Neural progenitor cell (in vitro differentiated cells): ENCODE measurements around the gene HUWE1. TPM values are rescaled to one million over a fixed set of nuclear protein-coding genes. Genes with fewer than 3 reads are reported as not detected.

Experiments
- DNase-seq: peaks from one replicate; pipeline ENCODE4 v3.0.0-alpha.2; 2016; ENCODE audit warnings: low spot score
- H2AFZ ChIP-seq: fragments of 200-600 bp; sonication (generic); replicated peaks from 2 replicates; pipeline ENCODE4 v1.6.1; 2016; ENCODE audit warnings: antibody characterized with exemption
- H3F3A ChIP-seq: fragments of 200-600 bp; sonication (generic); 2 replicates; pipeline ENCODE4 v1.6.1; 2016; ENCODE audit warnings: antibody characterized with exemption, low read depth
- H3K27ac ChIP-seq: fragments of 200-600 bp; sonication (generic); 2 replicates; pipeline ENCODE4 v1.5.1; 2016; ENCODE audit warnings: mild to moderate bottlenecking
- H3K27me3 ChIP-seq: fragments of 200-600 bp; sonication (generic); 2 replicates; pipeline ENCODE4 v1.6.1; 2016; ENCODE audit warnings: mild to moderate bottlenecking, moderate library complexity
- H3K36me3 ChIP-seq: fragments of 200-600 bp; sonication (generic); 2 replicates; pipeline ENCODE4 v1.5.1; 2016
- H3K4me1 ChIP-seq: fragments of 200-600 bp; sonication (generic); 2 replicates; pipeline ENCODE4 v1.6.1; 2016; ENCODE audit warnings: mixed run types
- H3K4me2 ChIP-seq: fragments of 200-600 bp; sonication (generic); 2 replicates; pipeline ENCODE4 v1.6.1; 2016
- H3K4me3 ChIP-seq: fragments of 200-600 bp; sonication (generic); 2 replicates; pipeline ENCODE4 v1.5.1; 2016
- H3K79me2 ChIP-seq: fragments of 200-600 bp; sonication (generic); 2 replicates; pipeline ENCODE4 v1.6.1; 2016; ENCODE audit warnings: low read depth
- H3K9ac ChIP-seq: fragments of 200-600 bp; sonication (generic); 2 replicates; pipeline ENCODE4 v1.6.1; 2016
- H3K9me3 ChIP-seq: fragments of 200-600 bp; sonication (generic); 2 replicates; pipeline ENCODE4 v1.5.1; 2016; ENCODE audit warnings: low read depth
- H4K20me1 ChIP-seq: fragments of 200-600 bp; sonication (generic); 2 replicates; pipeline ENCODE4 v1.6.1; 2016; ENCODE audit warnings: low read depth
- H3K27ac Mint-ChIP-seq: 3 replicates; pipeline ENCODE4 v1.8.0; 2021; ENCODE audit warnings: mixed read lengths
- H3K27me3 Mint-ChIP-seq: 2 replicates; pipeline ENCODE4 v1.8.0; 2022; ENCODE audit warnings: low read depth, mild to moderate bottlenecking, inconsistent platforms, moderate library complexity, mixed read lengths; ENCODE audit not compliant: insufficient read depth
- H3K36me3 Mint-ChIP-seq: 3 replicates; pipeline ENCODE4 v1.8.0; 2021; ENCODE audit warnings: mixed read lengths
- H3K4me1 Mint-ChIP-seq: 3 replicates; pipeline ENCODE4 v1.8.0; 2021; ENCODE audit warnings: mixed read lengths
- H3K4me3 Mint-ChIP-seq: 3 replicates; pipeline ENCODE4 v1.8.0; 2021; ENCODE audit warnings: mild to moderate bottlenecking, moderate library complexity, mixed read lengths
- H3K9me3 Mint-ChIP-seq: 3 replicates; pipeline ENCODE4 v1.8.0; 2020; ENCODE audit warnings: mixed read lengths
- CTCF ChIP-seq: fragments of 200-600 bp; sonication (generic); IDR thresholded peaks from 2 replicates; pipeline ENCODE4 v1.5.1; 2017; ENCODE audit warnings: antibody characterized with exemption, mild to moderate bottlenecking
- EZH2 ChIP-seq: fragments of 200-600 bp; sonication (generic); IDR thresholded peaks from 2 replicates; pipeline ENCODE4 v1.6.1; 2017; ENCODE audit warnings: antibody characterized with exemption, mild to moderate bottlenecking, moderate library complexity
- EZH2phosphoT487 ChIP-seq: fragments of 200-600 bp; sonication (generic); IDR thresholded peaks from 2 replicates; pipeline ENCODE4 v1.6.1; 2017; ENCODE audit warnings: antibody characterized with exemption
- total RNA-seq: library from RNA; depleted of rRNA; stranded (reverse); fragments of >200 nt; gene quantifications from 2 replicates; pipeline ENCODE4 v1.2.3, GENCODE V29; 2015; ENCODE audit warnings: low replicate concordance

The HUWE1 gene
- total RNA-seq, 1 donor from 2014 or later, result 149 TPM

DNA sequence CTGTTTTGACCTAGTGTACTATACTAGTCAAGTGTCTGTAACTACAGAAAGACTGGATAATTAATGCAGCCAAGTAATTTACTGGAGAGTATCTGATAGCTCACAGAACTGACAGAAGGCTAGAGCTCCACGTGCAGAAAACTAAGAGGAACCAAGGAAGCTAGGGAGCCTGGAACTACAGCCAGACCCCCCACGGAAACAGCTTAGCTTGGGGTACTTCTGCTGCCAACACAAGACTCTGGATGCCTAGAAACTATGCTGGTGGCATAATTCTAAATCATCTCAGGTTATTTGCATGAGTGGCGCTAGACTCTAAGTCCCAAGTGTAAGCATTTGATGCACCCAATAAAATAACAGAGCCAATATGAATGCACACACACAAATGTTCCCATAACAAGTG lies 26.5 kb downstream of the HUWE1 start:
- no peaks in the 10 kb centered on the region for H3K9me3 Mint-ChIP-seq
- Histone ChIP-seq H3K4me2 (no peak overlapping the region), H3K79me2 (peaks cover 97% of the 10 kb centered on the region), H3K36me3 (no peaks in the 10 kb centered on the region), H3K9ac (no peak overlapping the region), H3K4me1 (no peaks in the 10 kb centered on the region), H3K27me3 (no peaks in the 10 kb centered on the region), H3F3A (no peaks in the 10 kb centered on the region), H3K9me3 (no peaks in the 10 kb centered on the region), H2AFZ (no peak overlapping the region), H3K4me3 (no peak overlapping the region), H3K27ac (no peak overlapping the region), H4K20me1 (peaks cover 11% of the 10 kb centered on the region)
- H3K4me3 Mint-ChIP-seq, result no peak overlapping the region
- no peak for DNase-seq
- no peaks in the 10 kb centered on the region for H3K4me1 Mint-ChIP-seq
- no peak for TF ChIP-seq EZH2phosphoT487
- TF ChIP-seq EZH2, result no peak
- no peak for TF ChIP-seq CTCF
- H3K27ac Mint-ChIP-seq, result no peak overlapping the region
- peaks cover 18% of the 10 kb centered on the region for H3K36me3 Mint-ChIP-seq
- H3K27me3 Mint-ChIP-seq, result no peaks in the 10 kb centered on the region

DNA sequence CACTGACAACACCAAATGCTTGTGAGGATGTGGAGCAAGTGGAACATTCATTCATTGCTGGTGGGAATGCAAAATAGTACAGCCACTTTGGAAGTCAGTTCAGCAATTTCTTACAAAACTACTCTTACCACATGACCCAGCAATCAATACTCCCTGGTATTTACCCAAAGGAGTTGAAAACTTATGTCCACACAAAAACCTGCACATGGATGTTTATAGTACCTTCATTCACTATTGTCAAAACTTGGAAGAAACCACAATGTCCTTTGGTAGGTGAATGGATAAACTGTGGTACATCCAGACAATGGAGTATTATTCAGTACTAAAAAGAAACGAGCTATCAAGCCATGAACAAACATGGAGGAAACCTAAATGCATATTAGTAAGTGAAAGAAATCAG lies 27.5 kb downstream of the HUWE1 start:
- no peaks in the 10 kb centered on the region for H3K9me3 Mint-ChIP-seq

DNA sequence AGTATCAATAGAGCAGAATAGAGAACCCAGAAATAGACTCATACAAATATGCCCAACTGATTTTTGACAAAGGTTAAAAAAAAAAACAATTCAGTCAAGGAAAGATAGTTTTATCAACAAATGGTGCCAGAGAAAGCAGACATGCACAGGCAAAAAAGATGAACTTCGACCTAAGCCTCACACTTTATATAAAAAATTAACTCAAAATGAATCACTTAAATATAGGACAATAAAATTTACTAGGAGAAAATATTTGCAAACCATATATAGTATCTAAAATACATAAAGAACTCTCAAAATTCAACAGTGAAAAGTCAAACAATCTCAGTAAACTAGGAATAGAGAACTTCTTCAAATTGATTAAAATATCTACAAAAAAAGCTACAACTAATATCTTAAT lies 29.7 kb downstream of the HUWE1 start:
- Histone ChIP-seq H3K79me2 (peaks cover 97% of the 10 kb centered on the region), H3K4me1 (no peaks in the 10 kb centered on the region), H3K9me3 (no peaks in the 10 kb centered on the region), H4K20me1 (peaks cover 25% of the 10 kb centered on the region), H3K4me3 (no peak overlapping the region), H2AFZ (no peak overlapping the region), H3K36me3 (no peaks in the 10 kb centered on the region), H3K27ac (no peak overlapping the region), H3K4me2 (no peak overlapping the region), H3K9ac (no peak overlapping the region), H3K27me3 (no peaks in the 10 kb centered on the region), H3F3A (no peaks in the 10 kb centered on the region)
- no peak overlapping the region for H3K27ac Mint-ChIP-seq
- H3K27me3 Mint-ChIP-seq, result no peaks in the 10 kb centered on the region
- no peak overlapping the region for H3K4me3 Mint-ChIP-seq
- peaks cover 9% of the 10 kb centered on the region for H3K36me3 Mint-ChIP-seq
- H3K4me1 Mint-ChIP-seq, result no peaks in the 10 kb centered on the region
- no peak for TF ChIP-seq CTCF
- TF ChIP-seq EZH2, result no peak
- TF ChIP-seq EZH2phosphoT487, result no peak
- no peak for DNase-seq
- no peaks in the 10 kb centered on the region for H3K9me3 Mint-ChIP-seq

More for the DNA sequence above, 27.5 kb downstream of the HUWE1 start:
- Mint-ChIP-seq H3K36me3 (peaks cover 15% of the 10 kb centered on the region), H3K27me3 (no peaks in the 10 kb centered on the region), H3K4me3 (no peak overlapping the region), H3K27ac (no peak overlapping the region), H3K4me1 (no peaks in the 10 kb centered on the region)
- H3K4me1 ChIP-seq, result no peaks in the 10 kb centered on the region
- TF ChIP-seq CTCF (no peak), EZH2 (no peak), EZH2phosphoT487 (no peak)
- H3K27ac ChIP-seq, result no peak overlapping the region
- no peaks in the 10 kb centered on the region for H3K36me3 ChIP-seq
- DNase-seq, result no peak
- no peaks in the 10 kb centered on the region for H3K9me3 ChIP-seq
- H3K27me3 ChIP-seq, result no peaks in the 10 kb centered on the region
- peaks cover 97% of the 10 kb centered on the region for H3K79me2 ChIP-seq
- H3F3A ChIP-seq, result no peaks in the 10 kb centered on the region
- H3K4me2 ChIP-seq, result no peak overlapping the region
- H3K9ac ChIP-seq, result no peak overlapping the region
- H4K20me1 ChIP-seq, result peaks cover 21% of the 10 kb centered on the region
- H2AFZ ChIP-seq, result no peak overlapping the region
- no peak overlapping the region for H3K4me3 ChIP-seq
